Tibial nerve (tissue), 3 donors: ENCODE measurements around the gene SUPT7L.

Experiments used
- POLR2A ChIP-seq, 2 donors: fragments of 450-650 bp; IDR thresholded peaks; one replicate each; pipeline ENCODE4 v1.6.1; 2017; ENCODE audit warnings: antibody characterized with exemption in 2 of 2, mild to moderate bottlenecking in 2 of 2, moderate library complexity in 2 of 2
- TF ChIP-seq, protein P1 (sequence below), 5 experiments: fragments of 200-600 bp in 3 of 5; fragments of 450-650 bp in 2 of 5; sonication (generic) in 3 of 5; IDR thresholded peaks; one replicate each; pipeline ENCODE4 v1.5.1; 2016 to 2019; ENCODE audit warnings: antibody characterized with exemption in 5 of 5, mild to moderate bottlenecking in 3 of 5, moderate library complexity in 2 of 5

DNA sequence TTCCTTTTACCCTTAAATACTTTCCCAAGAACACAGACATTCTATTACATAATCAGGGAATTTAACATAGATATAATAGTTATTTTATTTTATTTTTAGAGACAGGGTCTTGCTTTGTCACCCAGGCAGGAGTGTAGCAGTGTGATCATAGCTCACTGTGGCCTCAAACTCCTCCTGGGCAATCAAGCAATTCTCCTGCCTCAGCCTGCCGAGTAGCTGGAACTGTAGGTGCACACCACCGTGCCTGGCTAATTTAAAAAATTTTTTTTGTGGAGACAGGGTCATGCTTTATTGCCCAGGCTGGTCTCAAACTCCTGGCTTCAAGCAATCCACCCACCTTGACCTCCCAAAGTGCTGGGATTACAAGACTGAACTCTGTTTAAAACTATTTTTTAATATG, 45.9 kb upstream of the SUPT7L start:
- TF ChIP-seq, protein P1, sequence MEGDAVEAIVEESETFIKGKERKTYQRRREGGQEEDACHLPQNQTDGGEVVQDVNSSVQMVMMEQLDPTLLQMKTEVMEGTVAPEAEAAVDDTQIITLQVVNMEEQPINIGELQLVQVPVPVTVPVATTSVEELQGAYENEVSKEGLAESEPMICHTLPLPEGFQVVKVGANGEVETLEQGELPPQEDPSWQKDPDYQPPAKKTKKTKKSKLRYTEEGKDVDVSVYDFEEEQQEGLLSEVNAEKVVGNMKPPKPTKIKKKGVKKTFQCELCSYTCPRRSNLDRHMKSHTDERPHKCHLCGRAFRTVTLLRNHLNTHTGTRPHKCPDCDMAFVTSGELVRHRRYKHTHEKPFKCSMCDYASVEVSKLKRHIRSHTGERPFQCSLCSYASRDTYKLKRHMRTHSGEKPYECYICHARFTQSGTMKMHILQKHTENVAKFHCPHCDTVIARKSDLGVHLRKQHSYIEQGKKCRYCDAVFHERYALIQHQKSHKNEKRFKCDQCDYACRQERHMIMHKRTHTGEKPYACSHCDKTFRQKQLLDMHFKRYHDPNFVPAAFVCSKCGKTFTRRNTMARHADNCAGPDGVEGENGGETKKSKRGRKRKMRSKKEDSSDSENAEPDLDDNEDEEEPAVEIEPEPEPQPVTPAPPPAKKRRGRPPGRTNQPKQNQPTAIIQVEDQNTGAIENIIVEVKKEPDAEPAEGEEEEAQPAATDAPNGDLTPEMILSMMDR (IDR thresholded peaks at IDR 0.05), result no peak
- no peak for TF ChIP-seq POLR2A (IDR thresholded peaks at IDR 0.05)
